NAMALWA (cell line): Measurements from ENCODE around the gene CACNA2D3.

Source experiments
- DNase-seq: peaks from one replicate; pipeline ENCODE4 v3.0.0-alpha.2; 2015; ENCODE audit warnings: low spot score

CACNA2D3 gene

DNA sequence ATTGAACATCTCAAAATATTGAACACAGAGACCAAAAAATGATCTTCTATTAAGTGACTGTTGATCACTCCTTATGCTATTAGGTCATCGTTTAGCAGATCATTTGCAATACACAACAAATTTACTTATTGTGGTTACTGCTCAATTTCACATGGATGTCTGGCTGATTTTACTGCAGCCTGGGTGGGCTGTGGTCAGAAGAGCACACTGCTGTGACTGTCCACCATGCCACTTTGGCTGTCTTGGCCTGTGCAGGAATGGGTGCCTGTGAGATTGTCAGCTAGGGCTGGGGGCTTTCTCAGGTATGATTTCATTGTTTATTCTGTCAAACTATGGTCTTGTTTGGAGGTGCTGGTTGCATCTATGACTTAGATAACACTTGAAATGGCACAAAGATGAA is 885.6 kb downstream of the CACNA2D3 start:
- no peak for DNase-seq

DNA sequence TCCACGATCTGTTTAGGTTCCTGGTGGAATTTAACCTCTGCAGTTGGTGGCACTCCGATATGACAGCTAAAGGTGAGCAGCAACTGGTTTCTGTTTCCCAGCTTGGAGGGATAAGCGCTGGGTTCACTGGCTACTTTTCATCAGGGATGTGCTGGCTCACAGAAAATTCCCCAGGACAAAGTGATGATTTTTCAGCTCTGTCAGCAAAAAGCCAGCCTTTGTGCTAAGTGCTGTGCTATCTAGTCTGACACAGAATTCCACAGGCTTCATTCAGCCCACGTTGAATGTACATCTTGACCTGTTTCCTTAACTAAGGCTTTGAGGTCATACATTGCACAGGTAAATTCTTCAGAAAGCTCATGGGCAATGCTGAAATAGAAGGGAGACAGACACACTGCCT is 887.0 kb downstream of the CACNA2D3 start:
- DNase-seq: no peak

DNA sequence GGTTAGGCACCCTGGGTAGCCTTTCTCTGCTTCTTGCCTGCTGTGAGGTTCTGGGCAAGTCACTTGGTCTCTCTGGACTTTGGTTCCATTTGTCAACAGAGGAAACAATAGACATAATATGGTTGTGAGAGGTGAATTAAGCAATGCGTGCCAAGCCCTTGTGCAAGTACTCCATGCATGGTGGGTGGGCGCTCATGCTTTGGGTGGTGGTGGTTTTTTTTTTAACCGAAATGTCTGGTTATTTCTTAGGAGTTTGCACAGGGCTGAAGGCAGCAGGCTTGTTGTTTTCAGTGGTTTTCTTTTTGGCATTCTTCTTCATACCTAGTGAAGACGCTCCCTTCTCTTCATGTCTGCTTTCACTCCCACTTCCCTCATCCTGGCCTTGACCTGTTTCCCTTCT is 889.7 kb downstream of the CACNA2D3 start:
- DNase-seq: no peak

DNA sequence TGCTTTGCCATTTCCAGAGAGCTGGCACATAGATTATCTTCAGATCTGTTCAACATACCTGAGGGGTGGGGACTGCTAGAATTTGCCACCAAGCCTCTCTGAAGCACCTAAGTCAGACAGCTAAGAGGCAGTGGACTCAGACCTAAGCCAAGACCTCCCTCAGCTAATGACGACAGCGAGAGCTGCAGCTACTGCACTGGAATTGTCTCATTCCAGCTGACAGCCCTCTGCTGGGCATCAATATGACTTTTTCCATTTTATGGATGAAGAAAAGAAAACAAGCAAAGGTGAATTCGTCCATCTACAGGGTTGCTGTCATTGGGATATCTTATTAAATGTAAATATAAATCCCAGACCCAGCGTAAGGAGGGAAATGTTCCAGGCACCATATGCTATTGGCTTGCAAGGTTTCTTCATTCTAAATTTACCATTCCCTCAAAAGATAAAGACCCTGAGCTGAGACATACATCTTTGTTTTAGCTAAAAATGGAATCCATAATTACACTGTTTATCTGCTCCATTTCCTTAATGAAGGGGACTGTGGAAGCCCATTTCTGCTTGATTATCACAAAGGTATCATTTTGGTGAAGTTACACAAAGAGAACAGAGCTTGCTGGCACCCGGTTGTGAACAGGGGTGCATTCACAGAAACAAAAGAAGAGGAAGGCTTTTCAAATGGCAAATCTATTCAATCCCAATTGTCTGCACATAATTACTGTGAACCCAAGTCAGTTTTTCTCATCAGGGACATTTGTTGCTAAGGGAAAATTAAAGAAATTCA is 891.0 kb downstream of the CACNA2D3 start:
- DNase-seq: no peak

DNA sequence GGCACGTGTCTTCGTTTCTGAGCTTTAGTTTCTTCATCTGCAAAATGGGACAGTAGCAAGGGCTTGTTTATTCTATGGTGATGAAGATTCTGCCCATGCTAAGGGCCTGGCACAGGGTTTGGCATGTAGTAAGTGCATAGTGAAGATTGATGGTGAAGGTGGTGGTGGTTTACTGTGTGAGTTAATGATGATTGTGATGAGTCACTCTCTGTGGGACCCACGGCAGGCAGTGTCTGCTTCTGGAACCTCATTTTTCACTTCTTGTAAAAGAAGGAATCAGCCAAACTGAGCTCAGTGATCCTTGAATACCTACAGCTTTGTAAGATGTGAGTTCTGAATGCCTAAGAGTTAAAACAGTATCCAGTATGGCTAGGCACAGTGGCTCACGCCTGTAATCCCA is 891.7 kb downstream of the CACNA2D3 start:
- no peak for DNase-seq

DNA sequence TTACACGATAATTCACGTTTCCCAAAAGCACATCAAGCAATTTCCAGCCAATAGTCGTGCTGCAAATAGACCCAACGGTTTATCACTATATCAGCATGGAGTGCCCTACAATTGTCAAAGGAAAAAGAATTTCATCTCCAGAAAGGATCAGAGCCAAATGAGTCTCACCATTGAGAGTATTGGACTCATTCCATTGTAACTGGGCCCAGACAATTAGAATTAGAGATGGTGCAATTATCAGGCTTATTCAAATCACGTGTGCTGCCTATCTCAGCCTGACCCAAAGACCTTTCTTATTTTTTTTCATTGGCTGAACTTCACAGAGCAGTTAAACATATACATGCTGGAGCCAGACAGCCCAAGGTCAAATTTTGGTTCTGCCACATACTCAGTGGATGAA is 892.6 kb downstream of the CACNA2D3 start:
- DNase-seq: no peak

DNA sequence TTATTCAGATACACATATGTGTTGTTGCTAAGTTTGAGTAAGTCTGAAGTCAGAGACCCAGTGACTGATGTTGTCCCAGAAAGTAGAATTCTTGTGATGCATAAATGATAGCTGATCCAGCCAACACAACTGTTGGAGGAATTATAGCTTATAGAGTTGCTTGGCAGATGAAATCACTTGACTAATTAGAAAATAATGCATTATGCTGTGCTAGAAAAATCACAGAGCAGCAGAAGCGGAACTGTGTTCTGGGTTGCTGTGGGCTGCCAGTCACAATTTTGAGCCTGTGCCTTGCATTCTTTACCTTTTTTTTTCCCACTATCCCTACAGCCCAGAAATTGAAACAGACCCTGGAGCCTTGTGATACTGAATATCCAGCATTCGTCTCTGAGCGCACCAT is 895.5 kb downstream of the CACNA2D3 start:
- no peak for DNase-seq

DNA sequence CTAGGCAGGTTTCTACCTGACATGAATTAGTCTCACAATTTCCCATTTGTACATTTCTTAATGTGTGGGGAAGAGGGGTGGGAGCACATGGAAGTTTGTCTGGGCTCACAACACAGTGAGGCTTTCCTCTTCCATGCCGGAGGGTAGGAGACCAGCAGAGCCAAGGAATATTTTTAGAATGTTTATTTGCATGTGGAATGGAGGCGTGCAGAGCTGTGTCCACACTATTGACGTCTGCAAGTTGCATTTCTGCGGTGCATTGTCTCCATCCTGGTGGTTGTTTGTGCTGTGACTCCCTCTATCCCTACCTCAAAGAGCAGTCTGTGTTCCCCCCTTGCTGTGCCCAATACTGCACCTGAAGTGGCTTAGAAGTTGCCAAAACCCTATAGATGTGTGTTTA is 908.6 kb downstream of the CACNA2D3 start:
- DNase-seq: no peak

DNA sequence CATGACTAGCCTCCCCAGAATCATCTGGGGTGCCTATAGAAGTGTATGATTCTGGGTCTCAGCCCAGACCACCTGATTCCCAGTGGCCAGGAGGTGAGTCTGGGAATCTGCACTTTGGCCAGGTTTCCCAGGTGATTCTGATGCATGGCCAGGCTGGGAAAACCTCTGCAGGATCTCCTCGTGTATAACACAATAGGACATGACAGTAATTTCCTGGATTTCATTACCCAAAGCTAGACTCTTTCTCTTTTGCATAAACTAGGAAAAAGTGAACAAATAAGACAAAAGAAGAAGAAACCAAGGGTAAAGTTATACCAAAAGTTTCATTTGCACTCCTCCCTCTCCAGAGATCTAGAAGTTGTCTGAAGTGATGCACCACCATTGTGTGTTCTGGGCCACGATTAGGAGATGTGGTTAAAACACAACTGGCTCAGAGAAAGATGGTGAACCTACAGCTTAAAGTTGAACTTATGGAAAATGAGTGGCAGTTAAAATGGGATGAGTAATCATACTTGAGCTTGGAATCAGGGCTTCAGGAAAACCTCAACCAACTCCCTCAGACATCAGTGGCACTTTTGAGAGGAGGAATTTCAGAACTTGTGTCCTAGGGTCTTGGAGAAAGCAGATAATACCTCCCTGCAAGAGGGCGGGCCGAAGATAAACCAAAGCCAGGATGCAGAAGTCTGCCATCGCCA is 914.7 kb downstream of the CACNA2D3 start:
- DNase-seq: no peak

DNA sequence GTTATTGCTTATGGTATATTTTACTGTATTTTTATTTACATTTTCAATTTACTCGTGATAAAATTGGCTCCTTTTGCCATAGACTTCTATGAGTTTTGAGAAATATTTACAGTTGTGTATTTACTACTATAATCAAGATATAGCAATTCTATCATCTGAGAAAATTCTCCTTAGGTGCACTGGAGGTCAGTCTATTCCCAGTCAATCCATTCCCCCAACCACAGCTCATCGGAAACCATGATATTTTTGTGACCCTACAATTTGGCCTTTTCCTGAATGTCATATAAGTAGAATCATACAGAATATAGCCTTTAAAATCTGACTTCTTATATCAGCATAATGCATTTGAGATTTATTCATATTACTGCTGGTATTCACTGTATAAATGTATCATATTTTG is 920.2 kb downstream of the CACNA2D3 start:
- no peak for DNase-seq

DNA sequence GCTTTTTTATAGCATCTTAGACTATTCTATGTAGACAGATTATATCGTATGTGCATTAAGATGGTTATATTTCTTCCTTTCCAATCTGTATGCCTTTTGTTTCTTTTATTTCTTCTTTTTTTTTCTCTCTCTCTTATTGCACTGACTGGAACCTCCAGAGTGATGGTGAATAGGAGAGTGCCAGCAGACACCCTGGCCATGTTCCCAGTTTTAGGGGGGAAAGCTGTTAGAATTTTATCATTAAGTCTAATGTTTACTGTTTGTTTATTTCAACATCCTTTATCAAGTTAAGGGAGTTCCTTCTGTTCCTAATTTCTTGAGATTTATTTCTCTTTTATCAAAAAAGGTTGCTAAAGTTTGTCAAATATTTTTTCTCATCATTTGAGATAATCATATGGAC is 922.1 kb downstream of the CACNA2D3 start:
- no peak for DNase-seq

DNA sequence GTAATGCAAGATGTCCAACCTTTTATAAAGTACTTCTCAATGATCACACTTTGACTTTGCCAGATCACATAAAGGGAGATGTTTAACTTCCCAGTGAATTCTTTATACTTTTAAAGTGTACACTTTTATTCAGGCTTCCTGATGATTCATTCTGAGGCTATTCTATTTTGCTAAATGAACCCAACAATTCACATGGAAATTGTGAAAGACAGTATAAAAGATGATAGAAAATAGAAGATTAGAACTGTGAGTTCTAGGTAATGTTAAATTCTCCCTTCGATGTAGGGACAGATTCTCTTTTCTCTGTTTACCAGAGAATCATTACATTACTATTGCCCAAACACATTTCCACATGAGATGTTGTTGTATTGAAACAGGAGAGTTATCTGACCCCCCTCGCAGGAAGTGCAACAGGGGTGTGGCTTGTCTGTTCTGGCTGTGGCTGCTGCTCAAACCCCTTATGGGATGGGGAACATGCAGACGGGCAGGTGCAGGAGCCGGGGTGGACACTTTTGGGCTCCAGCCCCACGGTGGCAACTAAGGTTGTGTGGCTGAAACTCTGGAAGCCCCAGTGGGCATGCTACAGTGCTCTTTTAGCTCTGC is 936.8 kb downstream of the CACNA2D3 start:
- DNase-seq: no peak

DNA sequence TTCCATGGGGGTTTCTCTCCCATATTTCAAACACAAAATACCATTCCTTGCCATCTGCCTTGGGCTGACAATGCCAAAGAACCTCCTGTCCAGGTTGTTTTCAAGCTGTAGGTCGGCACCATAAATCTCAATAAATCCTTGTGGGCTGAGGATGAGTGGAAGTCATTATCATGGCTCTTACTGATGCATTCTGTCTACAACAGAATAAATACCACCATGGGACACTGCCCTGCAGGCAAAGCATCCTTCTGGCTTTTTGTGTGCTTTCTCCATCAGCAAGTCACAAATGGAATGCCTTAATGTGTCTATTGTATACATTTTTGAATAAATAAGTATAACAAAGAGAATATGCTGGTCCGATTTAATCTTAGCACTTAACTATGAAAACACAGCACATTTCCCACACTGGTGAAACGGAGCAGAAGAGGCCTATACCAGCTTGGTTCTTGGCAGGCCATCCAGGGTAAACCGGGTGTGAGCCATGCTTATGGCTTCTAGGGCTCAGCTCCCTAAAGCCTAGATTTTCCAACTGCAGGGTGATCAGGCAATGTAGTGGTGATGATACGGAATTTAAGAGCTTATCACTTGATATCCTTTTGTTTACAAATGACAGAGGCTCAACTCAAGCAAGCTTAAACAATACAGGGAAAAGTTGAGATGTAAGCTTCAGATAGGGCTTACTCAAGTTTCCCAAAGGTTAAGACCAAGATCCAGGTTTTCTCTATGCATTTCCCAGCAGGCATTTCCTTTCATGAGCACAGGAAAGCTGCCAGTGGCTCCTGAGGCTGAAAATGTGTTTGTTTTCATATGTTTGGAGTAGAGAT is 938.8 kb downstream of the CACNA2D3 start:
- DNase-seq: no peak

DNA sequence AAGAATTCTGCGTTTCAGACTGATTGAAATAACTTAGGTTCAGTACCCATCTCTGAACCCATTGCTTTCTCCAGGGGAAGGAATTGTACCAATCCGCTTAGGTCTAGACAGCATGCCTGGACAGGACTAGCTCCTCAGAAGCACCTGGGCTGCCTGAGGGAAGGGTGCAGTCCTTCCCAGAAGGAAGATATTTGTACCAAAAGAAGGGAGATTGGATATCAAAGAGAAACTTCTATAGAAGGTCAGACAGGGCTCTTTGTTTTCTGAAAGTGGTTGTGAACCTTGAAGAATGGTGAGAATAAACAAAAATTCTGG is 939.3 kb downstream of the CACNA2D3 start:
- DNase-seq: no peak

DNA sequence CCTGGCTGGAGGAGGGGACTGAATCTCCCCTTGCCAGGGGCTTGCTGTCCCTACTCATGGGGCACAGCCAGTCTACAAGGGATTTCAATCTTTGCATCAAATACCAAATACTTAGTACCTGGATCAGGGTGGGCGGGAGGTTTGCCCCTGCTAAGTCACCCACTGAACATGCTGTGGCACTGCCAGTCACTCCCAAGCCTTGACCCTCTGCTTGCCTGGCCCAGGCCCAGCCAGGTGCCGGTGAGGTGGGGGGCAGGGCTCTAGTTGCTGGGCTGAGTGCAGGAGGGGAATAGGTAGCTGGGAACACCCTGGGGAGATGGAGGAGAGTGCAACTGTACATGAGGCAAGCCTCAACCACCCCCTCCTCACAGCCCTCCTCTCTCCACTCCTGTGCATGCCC is 941.8 kb downstream of the CACNA2D3 start:
- DNase-seq: no peak

DNA sequence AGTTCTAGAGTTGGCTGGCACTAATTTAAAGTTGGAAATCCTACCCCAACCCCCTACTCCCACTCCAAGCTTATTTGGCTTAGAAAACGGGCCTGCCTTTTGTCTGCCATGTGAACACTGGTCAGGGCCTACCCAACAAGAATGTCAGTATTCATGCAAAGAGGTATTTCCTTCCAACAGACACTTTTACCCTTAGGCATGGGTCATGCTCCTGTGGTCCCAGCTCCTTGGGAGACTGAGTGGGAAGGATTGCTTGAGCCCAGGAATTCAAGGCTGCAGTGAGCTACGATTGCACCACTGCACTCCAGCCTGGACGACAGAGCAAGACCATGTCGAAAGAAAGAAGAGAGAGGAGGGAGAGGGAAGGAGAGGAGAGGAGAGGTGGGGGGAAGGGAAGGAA is 943.0 kb downstream of the CACNA2D3 start:
- DNase-seq: no peak

DNA sequence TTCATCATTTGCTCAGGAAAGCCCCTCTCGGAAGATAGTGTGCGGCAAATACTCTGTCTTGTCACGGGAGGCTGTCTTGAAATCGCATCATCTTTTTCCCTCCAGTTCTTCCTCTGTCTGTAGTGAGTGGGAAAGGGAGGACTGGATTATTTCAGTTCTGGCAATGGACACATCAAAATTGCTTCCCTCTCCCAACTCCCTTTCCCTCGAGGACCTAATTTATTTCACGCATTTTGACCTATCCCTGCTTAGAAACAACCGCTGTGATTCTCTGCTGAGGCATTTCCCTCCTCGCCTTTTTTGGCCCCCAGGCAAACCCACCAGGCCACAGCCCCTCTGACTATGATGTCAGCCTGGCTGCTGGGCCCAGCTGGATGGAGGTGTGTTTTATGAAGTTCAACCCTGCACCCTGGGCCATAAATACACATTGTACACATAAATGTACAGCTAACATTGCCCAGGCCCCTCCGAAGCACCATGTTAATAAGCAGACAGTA is 944.2 kb downstream of the CACNA2D3 start:
- no peak for DNase-seq

DNA sequence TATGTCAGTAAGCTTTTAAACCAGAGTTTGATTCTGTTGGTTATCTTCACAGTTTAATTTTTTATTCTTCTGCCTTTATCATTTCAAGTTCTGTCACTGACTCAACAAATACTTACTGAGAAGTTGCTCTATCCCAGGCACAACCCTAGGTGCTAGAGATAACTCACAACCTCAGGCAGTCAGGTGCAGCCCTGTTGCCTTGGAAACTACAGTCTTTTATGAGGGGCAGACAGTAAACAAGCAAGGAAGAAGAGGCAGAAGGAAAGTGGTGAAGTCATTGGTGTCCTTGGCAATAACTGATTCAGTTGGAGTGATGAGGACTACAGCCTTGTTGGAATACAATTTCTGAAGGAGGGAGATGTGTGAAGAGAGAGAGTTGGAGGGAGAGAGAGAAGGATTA is 947.6 kb downstream of the CACNA2D3 start:
- DNase-seq: no peak

DNA sequence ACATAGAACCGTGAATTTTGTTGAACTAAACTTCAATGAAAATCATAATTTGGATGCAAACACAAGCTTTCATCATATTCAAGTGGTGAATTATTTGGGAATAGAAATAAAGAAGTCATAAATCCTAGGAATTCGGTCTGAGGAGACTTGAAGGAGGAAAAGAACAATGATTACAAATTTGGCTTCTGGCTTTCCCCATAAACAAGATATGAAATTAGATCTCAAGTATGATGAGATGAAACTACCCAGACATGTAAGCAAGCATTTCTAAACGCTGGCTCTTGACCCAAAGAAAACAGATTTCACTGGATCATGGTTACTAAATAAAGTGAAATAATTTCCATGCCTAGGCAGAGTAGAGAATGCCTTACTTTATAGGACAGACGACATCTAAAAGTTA is 952.4 kb downstream of the CACNA2D3 start:
- DNase-seq: no peak

DNA sequence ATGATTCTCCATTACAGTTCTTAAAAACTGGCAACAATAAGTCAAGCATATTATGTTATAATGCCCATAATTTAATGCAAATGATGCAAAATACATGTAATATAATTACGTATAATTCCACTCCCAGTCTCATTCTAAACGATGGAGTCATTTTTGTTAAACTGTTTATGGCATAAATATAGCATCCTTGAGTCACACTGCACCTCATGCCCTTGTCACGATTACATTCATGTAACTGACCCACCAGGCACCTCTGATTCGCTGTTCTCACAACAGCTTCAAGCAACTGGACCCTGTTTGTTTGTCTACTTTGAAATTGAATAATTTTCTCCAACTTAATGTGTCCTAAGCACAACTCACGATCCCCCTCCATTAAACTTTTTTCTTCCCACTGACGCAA is 953.5 kb downstream of the CACNA2D3 start:
- no peak for DNase-seq

DNA sequence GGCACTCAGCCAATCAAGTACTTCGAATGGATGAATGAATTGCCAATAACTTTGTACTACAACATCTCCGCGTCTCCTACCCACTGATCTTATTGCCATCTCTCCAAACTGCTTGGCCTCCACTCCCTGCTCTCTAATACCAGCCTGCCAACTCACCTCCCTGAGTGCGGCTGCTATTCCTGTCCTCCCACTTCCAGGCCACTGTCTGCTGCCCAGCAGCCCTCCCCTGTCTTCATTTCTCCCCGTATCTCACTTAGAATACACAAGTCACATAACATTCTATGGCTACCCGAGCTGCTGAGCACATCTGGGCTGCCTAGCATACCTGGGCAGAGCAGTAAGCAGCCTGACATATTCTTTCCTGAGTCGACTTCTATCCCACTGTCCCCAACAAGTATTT is 955.4 kb downstream of the CACNA2D3 start:
- no peak for DNase-seq

DNA sequence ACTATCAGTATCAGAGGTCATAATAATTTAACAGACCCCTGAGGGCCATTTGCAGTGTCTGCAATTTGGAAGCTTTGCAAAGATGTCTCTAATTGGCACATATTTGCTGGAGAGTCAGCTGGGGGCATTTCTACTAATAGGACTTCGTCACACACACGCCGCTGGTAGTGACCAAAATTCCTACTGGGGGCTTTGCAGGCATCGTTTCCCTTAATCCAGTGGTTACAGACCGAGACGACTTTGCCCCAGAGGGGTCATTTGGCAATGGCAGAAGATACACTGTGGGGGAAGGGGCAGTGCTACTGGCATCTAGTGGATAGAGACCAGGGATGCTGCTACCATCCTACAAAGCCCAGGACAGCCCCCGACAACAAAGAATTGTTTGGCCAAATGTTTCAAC is 956.5 kb downstream of the CACNA2D3 start:
- no peak for DNase-seq

DNA sequence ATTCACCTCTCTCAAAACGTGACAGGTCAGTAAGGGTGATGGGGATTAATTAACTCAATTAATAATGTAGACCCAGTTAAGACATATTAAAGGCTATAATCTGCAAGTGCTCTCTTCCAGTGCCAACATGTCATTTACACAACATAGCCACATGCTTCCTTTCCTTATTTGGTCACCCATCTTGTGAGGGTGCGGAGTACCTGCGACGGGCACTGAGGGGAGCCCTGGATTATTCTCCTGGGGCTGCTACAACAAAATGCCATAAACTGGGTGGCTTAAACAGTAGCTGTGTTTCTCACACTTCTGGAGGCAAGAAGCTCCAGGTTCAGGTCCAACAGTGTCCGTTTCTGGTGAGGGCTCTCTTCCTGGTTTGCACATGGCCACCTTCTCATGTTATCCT is 962.9 kb downstream of the CACNA2D3 start:
- no peak for DNase-seq
